ENCODE data around the gene ELMO1.

DNA sequence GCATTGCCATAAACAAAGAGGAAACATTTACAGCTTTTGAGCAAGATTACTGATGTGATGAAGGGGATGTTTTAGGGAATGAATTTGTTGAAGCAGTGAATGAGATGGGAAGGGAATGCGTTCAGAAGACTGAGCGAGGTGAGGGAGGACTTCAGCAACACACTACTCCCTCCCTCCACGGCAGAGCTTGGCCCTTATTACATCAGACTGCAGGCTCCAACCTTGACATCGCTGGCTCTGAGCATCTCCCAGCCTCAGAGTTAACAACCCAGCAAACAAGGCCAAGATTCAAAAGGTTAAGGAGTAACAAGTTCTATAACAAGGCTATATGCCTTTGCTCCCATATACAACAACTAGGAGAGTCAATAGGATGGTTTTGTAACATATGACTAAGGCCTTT lies 164.4 kb downstream of the ELMO1 start:
- TF ChIP-seq, protein P1, sequence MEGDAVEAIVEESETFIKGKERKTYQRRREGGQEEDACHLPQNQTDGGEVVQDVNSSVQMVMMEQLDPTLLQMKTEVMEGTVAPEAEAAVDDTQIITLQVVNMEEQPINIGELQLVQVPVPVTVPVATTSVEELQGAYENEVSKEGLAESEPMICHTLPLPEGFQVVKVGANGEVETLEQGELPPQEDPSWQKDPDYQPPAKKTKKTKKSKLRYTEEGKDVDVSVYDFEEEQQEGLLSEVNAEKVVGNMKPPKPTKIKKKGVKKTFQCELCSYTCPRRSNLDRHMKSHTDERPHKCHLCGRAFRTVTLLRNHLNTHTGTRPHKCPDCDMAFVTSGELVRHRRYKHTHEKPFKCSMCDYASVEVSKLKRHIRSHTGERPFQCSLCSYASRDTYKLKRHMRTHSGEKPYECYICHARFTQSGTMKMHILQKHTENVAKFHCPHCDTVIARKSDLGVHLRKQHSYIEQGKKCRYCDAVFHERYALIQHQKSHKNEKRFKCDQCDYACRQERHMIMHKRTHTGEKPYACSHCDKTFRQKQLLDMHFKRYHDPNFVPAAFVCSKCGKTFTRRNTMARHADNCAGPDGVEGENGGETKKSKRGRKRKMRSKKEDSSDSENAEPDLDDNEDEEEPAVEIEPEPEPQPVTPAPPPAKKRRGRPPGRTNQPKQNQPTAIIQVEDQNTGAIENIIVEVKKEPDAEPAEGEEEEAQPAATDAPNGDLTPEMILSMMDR (IDR thresholded peaks at IDR 0.05 in 2 of 3, conservative IDR thresholded peaks at IDR 0.05 in 1 of 3; ENCODE audit: control insufficient read depth in 2 of 3, extremely low read depth in 1 of 3, insufficient read depth in 1 of 3, low read depth in 3 of 3, low read length in 3 of 3): no peak
- TF ChIP-seq ATF2 (IDR thresholded peaks at IDR 0.05; ENCODE audit: low read length) (no peak), SIN3A (IDR thresholded peaks at IDR 0.05; ENCODE audit: low read depth, low read length) (no peak), CREB1 (IDR thresholded peaks at IDR 0.05; ENCODE audit: low read depth) (no peak), POLR2AphosphoS5 (IDR thresholded peaks at IDR 0.05; ENCODE audit: low read length) (no peak), FOXM1 (IDR thresholded peaks at IDR 0.05; ENCODE audit: low read depth, low read length) (no peak), HCFC1 (IDR thresholded peaks at IDR 0.05; ENCODE audit: low read length) (no peak)

Measured in GM12878 (cell line).